Breast epithelium (tissue), 3 donors: ENCODE measurements around the gene GOLGB1.

Experiments
- CTCF ChIP-seq, 3 donors: fragments of 450-650 bp; IDR thresholded peaks; one replicate each; pipeline ENCODE4 v1.5.1; 2016 to 2017; ENCODE audit warnings: antibody characterized with exemption in 3 of 3, mild to moderate bottlenecking in 3 of 3, moderate library complexity in 3 of 3
- POLR2A ChIP-seq: fragments of 450-650 bp; IDR thresholded peaks from one replicate; pipeline ENCODE4 v1.6.1; 2016; ENCODE audit warnings: antibody characterized with exemption, mild to moderate bottlenecking, moderate library complexity
- POLR2AphosphoS5 ChIP-seq, 3 donors: sonication (generic); formaldehyde crosslinking; IDR thresholded peaks; one replicate each; pipeline ENCODE4 v1.6.1; 2017; ENCODE audit warnings: antibody characterized with exemption in 3 of 3

DNA sequence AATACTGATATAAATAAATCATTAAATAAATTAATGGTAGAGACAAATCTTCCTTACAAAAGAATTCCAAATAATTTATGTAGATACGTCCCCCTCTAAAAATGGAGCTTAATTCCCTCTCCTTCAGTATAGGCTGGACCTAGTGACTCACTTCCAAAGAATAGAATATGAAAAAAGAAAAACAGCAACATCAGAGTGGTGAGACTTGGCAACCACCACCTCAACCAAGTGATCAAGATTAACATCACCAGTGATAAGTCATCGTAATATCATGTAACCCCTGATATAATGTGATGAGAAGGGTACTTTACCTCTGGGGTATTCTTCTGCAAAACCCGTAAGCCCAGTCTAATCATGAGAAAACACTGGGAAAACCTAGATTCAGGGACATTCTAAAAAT is 13.4 kb downstream of the GOLGB1 start:
- TF ChIP-seq CTCF (IDR thresholded peaks at IDR 0.05): no peak
- TF ChIP-seq POLR2AphosphoS5 (IDR thresholded peaks at IDR 0.05): no peak
- no peak for TF ChIP-seq POLR2A
